GM21390 (cell line): Measurements from ENCODE around the gene TRAPPC12.
"Not testable (repeated sequence)": the region's sequence is repeated elsewhere in the genome, so short reads cannot be mapped to it uniquely, and the experiment has no call there.

Experiments
- ATAC-seq: cut with Tn5 transposase; IDR thresholded peaks from one replicate; pipeline ENCODE4 v1.9.1; 2021; ENCODE audit not compliant: unreplicated experiment

The TRAPPC12 gene

DNA sequence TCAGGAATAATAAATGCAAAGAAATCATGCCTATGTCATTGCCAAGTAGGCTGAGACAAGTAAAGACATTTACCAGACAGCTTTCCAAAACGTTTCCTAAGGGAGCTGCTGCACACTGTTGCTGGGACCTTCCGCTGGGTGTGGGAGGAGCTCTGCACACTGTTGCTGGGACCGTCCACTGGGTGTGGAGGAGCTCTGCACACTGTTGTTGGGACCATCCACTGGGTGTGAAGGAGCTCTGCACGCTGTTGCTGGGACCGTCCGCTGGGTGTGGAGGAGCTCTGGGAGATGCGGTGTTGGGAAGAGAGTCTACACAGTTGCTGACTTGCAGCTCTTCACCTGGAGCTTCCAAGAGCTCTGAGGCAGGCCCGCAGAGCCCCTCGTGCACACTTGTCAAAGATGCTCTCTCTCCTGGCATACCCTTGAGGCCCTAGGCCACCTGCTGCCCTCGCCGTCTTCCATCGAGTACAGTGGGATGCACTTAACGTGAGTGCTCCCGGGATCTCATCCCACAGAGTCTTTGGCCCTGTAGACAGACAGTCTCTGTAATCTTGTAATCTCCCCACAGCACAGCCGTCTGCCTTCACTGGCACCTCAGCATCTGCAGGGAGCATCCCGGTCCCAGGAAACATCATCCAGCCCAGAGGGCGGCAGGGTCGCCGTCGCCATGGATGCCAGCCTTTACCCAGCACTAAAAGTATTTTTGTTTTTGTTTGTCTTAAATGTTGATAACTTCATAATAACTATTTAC lies 51.4 kb downstream of the TRAPPC12 start:
- no peak for ATAC-seq

DNA sequence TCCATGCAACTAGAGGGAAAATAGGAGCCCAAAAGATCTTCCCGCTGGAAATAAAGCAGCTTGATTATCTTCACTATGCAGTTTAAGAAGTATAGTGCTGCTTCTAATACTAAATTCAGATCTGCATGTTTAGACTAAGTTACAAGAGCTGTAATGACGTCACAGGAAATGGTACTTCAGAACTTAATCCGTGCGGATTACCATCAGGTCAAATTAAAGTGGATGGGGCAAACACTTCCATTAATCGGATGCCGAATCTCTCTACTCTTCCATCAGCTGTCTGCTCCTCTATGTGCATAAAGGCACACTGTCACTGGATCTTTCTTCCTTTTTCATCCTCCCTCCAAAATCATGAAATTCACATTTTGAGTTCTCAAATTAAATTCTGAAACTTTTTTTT lies 52.6 kb downstream of the TRAPPC12 start:
- ATAC-seq: no peak

DNA sequence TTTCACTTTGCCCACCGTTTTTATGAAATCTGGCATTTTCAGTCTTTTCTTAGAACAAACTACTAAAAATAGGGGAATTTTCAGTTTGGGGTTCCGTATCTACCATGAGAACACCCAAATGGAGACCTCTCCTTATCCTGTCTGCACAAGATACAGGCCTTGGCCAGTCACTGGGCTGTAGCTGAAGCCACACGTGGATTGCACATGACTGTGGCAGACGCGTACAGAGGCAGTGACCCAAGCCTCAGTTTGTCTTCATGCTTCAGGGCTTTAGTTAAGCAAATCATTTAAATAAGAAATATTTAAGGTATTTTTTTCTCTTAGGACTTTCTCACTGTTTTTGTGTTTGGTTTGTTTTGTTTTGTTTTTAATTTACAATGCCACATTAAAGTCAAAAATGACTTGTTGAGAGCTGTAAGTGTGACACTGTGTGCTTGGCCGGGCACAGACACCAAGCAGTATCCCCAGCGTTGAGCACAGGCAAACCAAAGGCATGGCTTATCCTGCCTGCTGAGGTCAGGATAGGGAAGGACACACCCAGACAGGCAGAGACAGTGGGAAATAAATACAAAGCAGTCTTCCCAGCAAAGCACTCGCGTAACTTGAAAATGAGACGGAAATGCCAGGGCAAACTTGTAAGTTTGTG lies 53.3 kb downstream of the TRAPPC12 start:
- ATAC-seq: no peak

DNA sequence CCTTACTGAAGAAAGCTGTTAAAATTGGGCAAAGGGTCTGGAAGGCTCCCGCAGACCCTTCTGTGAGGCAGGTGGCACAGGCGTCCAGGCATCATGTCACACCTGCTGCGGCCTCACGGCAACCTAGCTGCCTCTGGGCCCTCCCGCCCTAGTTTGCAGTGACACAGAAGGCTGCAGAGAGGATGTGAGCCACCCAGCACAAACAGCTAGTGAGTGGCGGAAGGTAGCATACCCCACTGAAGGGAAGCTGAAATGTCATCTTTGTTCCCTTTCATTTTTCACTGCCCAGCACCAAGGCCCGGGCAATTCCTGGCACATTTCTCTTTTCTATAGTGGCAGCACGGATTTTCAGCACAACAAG lies 53.8 kb downstream of the TRAPPC12 start:
- no peak for ATAC-seq

DNA sequence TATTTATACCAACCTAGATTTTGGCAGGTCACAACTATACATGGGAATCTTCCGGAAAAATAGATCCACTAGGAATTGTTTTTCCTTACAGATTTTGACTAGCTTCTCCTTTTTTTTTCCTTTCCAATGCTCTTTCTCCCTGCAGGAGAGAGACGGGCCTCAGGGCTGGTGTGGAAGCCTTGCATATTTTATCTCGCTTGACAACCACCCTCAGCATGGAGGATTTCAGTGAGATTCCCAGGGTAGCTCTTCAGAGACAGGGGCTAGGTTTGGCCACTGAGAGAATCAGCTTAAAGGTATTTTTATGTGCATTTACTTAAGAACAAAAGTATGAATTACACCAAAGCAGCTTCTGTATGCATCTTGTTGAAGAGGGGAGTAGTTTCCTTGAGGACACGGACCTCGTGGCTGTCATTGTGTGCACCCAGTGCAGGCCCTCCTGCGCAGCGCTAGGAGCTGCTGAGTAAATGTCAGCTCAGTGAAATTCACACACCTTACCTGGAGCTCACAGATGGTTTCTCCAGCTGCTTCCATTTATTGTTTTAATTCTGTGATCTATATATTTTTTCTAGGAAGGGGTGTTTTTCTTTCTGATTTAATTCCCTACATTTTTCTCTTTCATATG lies 54.4 kb downstream of the TRAPPC12 start:
- no peak for ATAC-seq

DNA sequence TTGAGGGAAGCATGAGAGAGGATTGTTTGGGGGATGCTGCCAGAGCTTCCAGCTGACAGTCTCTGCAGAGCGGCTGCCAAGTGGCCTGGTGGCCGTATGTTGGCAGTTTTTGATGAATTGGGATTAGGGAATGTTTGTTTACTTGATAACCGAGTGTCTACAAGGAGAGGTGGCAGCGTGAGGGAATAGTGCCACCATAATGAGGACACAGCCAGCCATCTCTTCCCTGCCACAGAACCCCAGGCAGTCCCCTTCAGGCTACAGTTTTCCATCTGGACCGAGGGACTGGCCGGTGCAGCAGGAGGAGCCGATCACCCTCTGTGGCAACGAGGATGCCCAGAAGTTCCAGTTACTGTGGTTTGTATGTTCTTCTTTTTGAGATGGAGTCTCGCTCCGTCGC lies 55.2 kb downstream of the TRAPPC12 start:
- ATAC-seq: no peak

DNA sequence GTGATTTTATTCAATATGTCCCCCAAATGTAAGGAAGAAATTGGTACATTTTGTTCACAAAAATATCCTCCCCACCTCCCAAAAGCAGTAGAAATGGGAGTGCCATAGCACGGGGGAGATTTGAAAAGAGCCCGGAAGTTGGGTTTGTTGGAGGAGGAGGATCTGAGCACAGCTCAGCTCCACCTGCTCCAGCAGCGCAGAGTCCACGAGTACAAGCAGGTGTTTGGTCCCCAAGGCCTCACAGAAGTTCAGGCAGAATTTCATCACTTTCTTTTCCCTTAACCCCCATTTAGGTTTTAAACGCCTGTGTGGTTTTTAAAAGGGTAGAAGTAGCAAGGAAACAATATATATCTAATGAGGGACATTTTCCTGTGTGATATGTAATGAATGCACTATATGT lies 56.0 kb downstream of the TRAPPC12 start:
- no peak for ATAC-seq

DNA sequence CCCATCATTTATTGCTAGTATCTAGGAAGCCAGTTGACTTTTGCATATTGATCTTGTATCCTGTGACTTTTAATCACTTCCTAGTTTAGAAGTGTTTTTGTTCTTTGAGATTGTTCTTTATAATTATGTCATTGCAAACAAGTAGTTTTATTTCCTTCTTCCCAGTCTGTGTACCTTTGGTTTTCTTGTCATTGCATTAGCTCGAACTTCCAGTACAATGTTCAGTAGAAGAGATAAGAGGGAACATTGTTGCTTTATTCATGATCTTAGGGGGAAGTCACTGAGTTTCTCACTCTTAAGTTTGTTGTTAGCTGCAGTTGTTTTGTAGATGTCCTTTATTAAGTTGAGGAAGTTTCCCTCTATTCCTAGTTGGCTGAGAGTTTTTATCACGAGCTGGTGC lies 61.0 kb downstream of the TRAPPC12 start:
- ATAC-seq: no peak

DNA sequence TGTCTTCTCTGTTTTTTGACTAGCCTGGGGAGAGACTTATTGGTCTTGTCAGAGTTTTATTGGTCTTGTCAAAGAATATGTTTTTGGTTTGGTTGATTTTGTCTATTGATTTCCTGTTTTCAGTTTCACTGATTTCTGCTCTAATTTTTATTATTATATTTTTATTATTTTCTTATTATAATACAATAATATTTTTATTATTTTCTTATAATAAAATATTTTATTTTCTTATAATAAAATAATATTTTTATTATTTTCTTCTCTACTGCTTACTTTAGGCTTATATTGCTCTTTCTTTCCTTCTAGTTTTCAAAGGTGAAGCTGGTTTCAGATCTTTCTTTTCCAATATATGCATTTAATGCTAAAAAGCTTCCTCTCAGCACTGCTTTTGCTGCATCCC lies 62.0 kb downstream of the TRAPPC12 start:
- no peak for ATAC-seq

DNA sequence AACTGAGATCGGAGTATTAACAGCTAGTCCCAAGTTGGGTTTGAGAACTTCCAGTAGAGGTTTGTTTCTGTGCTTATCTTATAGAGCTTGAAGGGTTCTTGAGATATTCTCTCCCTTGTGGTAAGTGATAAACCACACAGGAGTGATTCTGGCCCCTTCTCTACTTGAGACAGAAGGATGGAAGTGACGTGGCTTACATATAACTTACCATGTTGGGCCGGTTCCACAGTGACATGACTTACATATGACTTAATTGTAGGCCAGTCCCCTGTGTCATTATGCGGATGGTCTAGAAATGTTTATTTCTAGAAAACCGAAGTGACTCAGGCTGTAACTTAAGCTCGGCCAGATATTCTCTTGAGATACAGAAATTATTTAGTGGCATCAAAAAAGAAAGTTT lies 62.7 kb downstream of the TRAPPC12 start:
- ATAC-seq: no peak

DNA sequence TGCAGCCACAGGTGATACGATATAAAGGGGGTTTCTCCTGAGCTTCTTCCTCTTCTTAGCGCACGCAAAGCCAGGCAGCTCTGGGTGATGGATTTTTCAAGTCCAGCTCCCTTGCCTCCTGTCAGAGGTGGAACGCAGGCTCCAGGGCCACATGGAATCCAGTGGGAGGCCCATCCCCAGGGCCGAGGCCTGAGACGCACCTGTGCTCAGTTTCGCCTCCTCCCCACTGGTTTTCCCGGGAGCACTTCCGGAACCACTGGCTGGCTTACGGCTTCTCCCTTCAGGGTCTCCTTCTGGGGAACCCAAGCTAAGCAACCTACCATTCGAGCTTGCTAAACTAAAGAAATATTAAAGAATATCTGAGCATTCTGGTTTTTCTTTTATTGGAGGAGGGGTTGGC lies 63.6 kb downstream of the TRAPPC12 start:
- ATAC-seq: no peak

DNA sequence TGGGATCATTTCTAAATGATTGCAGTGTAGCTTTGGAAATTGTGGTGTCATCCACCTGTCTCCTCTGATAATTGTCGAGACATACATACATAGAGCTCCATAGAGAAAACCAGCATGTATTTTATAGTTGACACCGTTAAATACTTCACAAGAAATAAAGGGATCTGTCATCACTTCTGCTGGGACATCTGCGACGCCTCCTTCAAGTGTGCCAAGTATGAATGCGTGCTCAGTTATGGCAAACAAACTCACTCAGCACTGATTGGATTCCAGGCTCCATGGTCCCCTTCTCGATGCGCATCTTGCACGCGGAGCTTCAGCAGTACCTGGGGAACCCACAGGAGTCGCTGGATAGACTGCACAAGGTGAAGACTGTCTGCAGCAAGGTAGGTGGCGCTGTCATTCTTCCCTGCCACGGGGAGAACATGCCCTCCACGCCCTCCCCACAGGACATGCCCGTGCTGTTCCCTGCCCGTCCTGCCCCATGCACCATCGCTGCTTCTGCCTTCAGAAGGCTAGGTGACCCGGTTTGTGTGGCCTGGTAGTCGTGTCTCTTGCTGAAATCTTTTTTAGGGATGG lies 64.1 kb downstream of the TRAPPC12 start:
- ATAC-seq: no peak

DNA sequence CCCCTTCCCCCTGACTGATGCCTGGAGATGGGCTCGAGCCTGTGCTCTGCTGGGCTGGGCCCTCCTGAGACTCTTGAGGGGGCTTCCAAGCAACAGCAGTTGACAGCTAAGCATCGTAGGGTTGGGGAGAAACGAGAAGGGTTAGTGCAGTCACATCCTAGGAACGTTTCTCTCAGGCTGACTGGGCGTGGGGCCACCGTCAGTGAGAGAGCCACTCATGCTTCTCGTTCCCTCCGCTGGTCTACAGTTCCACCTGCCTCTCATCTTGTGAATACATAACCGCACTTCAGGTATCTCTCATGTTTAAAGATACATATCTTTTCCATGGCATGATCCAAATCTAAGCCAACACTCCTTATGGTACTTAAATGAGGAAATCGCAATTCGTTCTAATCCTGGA lies 66.4 kb downstream of the TRAPPC12 start:
- ATAC-seq: no peak

DNA sequence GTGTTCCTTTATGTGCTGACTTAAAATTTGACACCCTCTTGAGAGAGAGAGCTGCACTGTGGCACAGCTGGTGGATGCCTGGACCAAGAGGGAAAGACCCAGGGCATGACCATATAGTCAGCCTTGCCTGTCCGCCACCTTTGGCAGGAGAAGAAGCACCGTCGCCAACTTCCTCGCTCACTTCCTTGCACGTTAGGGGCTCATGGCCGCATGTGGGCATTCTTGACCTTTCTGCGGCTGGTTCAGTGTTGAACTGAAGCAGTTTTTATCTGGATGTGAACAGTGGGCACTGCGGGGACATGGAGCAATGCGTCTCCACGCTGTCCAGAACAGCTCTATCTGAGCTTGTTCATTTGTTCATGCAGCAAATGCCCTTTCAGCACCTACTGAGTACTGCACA lies 66.9 kb downstream of the TRAPPC12 start:
- no peak for ATAC-seq

DNA sequence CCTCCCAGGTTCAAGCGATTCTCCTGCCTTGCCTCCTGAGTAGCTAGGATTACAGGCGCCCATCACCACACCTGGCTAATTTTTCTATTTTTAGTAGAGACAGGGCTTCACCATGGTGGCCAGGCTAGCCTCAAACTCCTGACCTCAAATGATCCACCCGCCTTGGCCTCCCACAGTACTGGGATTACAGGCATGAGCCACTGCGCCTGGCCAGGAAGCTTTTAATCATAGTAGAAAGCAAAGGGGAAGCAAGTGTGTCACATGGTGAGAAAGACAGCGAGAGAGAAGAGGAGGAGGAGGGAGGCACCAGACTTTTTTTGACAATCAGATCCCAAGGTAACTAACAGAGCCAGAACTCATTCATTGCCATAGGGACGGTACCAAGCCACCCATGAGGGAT lies 67.7 kb downstream of the TRAPPC12 start:
- not testable (repeated sequence) for ATAC-seq

DNA sequence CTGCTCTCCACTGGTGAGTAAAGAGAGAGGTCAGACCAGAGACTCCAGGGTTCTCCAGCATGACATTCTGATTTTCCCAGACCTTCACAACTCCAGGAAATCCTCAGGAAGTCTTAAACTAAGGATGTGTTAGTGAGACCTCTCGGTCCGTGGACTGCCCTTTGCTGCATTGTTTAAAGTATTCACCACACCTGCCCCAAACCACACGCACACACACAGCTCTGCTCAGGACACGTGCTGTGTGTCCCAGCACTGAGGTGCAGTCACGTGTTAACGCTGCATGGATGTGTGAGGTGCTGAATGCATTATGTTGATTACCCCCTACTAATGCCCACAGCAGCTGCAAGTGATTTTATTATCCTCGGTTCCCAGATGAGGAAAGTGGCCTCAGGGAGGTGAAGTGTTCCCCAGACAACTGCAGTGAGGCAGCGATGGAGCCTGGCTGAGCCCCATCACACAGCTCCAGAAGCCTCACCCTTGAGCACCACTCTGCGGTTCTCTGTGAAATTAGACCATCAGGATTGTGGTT lies 68.4 kb downstream of the TRAPPC12 start:
- no peak for ATAC-seq

DNA sequence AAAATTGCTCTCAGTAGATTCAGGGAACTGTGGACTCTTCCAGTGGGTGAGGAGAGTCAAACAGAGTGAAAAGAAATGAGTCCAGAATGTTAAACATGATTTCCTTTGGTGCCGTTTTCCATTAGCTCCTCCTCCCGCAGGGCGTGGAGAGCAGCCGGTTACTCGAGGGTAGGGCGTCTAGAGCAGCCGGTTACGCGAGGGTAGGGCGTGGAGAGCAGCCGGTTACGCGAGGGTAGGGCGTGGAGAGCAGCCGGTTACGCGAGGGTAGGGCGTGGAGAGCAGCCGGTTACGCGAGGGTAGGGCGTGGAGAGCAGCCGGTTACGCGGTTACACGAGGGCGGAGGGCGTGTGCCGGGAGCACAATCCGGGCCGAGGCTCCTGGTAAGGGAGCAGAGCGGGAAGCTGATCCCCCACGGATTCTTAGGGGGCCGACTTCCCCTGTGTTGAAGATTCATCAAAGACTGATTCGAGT lies 69.0 kb downstream of the TRAPPC12 start:
- not testable (repeated sequence) for ATAC-seq

DNA sequence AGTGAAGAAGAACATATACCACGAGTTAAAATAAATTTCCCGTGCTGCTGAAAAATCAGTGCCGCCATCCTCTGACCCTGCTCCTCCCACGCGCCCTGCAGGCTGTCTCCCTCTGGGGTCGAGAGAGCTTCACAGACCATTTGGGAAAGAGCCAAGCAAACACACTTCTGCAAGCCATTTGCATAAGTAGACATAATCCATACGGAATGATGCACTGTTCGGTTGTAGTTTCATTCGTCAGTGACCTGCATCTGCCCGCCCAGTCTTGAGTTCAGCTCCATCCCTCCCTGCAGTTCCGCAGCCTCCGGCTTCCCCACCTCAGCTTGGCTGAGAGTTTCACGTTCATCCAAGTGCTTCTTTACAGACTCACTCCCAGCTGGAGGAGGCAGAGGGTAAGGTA lies 69.6 kb downstream of the TRAPPC12 start:
- ATAC-seq: no peak

DNA sequence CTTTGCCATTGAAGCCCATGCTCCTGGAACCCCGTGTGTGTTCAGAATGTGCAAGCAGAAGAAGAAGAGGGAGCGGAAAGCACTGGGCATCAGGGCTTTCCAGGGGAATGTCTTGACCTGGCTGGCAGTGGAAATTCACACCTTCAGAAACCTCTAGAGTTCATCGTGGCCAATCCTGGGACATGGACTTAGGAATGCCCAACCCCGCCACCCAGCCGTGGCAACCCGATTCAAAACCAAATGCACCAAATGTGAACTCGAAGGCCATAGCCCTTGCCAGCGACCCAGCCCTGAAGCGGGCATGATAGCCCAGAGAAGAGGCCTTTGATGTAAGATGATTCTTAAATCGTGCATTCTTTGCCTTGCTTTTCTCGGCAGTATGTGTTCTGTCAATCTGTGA lies 70.4 kb downstream of the TRAPPC12 start:
- ATAC-seq: no peak

DNA sequence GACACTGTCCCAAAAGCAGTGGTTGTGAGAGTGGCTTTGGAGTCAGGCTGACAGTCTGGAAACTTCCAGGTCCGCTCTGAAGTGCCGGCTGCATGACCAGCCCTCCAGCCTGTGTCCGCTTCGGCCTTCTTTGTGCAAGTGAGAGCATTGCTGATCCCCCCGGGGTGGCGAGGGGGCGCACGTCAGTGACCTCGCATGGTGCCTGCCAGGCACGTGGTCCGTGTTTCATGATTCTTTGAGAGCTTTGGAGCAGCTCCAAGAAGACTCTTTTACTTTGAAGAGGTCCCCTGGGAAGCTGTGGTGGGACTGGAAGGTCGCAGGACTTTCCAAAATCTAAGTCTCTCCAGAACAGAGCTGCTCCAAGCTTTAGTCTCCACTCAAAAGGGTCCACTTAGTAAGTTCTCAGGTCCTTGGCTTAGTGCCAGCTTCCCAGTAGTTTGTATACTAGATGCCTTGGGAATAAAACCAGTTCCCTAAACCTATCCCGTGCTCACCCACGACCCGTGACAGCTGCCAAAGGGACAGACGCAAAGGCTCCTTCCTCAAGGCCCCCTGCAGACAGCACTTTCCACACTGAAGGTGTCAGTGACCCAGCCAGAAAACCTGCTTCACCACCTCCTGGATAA lies 71.0 kb downstream of the TRAPPC12 start:
- ATAC-seq: no peak

DNA sequence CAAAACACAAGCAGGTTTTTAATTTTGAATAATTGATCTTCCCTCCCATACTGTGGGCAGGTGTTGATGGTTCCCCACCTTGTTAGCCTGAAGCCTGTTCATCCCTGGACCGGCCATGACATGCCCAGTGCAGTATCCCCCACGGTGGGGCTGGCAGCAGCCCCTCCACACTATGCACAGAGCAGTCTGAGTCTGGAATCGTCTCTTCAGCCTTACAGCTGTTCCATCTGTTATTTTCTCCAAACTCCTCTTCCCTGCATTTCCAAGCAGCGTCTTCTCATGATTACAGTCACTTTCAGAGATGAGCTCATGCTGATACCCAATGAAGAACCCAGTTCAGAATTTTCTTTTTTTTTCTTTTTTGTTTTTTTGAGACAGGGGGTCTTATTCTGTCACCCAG lies 71.7 kb downstream of the TRAPPC12 start:
- ATAC-seq: no peak
